Testis (tissue), 2 donors: ENCODE results near the gene TRIM32.

ENCODE experiments used
- POLR2A ChIP-seq: fragments of 450-650 bp; IDR thresholded peaks from one replicate; pipeline ENCODE4 v1.6.1; 2017; ENCODE audit warnings: antibody characterized with exemption, mild to moderate bottlenecking, moderate library complexity
- TF ChIP-seq, protein P1 (sequence below), 3 experiments: fragments of 450-650 bp in 2 of 3; fragments of 200-600 bp in 1 of 3; sonication (generic) in 1 of 3; IDR thresholded peaks; one replicate each; pipeline ENCODE4 v1.5.1; 2016 to 2019; ENCODE audit warnings: antibody characterized with exemption in 3 of 3, mild to moderate bottlenecking in 2 of 3, moderate library complexity in 1 of 3

DNA sequence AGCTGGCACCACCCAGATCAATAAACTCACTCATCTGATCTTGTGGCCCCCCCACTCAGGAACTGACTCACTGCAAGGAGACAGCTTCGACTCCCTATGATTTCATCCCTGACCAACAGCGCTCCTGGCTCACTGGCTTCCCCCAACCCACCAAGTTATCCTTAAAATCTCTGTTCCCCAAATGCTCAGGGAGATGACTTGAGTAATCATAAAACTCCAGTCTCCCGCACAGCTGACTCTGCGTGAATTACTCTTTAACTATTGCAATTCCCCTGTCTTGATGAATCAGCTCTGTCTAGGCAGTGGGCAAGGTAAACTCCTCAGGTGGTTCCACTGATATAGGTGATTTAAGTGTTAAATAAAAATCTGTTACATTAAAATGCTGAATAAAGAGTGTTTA, 1.9 kb upstream of the TRIM32 start:
- TF ChIP-seq, protein P1, sequence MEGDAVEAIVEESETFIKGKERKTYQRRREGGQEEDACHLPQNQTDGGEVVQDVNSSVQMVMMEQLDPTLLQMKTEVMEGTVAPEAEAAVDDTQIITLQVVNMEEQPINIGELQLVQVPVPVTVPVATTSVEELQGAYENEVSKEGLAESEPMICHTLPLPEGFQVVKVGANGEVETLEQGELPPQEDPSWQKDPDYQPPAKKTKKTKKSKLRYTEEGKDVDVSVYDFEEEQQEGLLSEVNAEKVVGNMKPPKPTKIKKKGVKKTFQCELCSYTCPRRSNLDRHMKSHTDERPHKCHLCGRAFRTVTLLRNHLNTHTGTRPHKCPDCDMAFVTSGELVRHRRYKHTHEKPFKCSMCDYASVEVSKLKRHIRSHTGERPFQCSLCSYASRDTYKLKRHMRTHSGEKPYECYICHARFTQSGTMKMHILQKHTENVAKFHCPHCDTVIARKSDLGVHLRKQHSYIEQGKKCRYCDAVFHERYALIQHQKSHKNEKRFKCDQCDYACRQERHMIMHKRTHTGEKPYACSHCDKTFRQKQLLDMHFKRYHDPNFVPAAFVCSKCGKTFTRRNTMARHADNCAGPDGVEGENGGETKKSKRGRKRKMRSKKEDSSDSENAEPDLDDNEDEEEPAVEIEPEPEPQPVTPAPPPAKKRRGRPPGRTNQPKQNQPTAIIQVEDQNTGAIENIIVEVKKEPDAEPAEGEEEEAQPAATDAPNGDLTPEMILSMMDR (IDR thresholded peaks at IDR 0.05) = no peak
- no peak for TF ChIP-seq POLR2A
